GM21367 (cell line): ENCODE data around the gene SLC45A2.
"Not testable (repeated sequence)": the region's sequence is repeated elsewhere in the genome, so short reads cannot be mapped to it uniquely, and the experiment has no call there.

ENCODE experiments used
- ATAC-seq: cut with Tn5 transposase; IDR thresholded peaks from one replicate; pipeline ENCODE4 v1.9.1; 2021; ENCODE audit not compliant: unreplicated experiment

Gene SLC45A2

GRCh38 chr5:33929925-33930690 is 54.4 kb downstream of the SLC45A2 start:
- no peak for ATAC-seq

- ATAC-seq = no peak
Measured at GRCh38 chr5:33928283-33928682, 56.2 kb downstream of the SLC45A2 start.

- no peak for ATAC-seq
Measured at GRCh38 chr5:33927685-33928084, 56.8 kb downstream of the SLC45A2 start.

GRCh38 chr5:33925278-33925677 is 59.2 kb downstream of the SLC45A2 start:
- no peak for ATAC-seq

GRCh38 chr5:33921002-33921401 is 63.5 kb downstream of the SLC45A2 start:
- no peak for ATAC-seq

DNA sequence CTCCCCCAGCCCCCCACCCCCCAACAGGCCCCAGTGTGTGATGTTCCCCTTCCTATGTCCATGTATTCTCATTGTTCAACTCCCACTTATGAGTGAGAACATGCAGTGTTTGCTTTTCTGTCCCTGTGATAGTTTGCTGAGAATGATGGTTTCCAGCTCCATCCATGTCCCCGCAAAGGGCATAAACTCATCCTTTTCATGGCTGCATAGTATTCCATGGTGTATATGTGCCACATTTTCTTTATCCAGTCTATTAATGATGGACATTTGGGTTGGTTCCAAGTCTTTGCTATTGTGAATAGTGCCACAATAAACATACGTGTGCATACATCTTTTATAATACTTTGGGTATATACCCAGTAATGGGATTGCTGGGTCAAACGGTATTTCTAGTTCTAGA is 69.6 kb downstream of the SLC45A2 start:
- ATAC-seq = not testable (repeated sequence)

GRCh38 chr5:33906248-33906647 is 78.2 kb downstream of the SLC45A2 start:
- not testable (repeated sequence) for ATAC-seq

DNA sequence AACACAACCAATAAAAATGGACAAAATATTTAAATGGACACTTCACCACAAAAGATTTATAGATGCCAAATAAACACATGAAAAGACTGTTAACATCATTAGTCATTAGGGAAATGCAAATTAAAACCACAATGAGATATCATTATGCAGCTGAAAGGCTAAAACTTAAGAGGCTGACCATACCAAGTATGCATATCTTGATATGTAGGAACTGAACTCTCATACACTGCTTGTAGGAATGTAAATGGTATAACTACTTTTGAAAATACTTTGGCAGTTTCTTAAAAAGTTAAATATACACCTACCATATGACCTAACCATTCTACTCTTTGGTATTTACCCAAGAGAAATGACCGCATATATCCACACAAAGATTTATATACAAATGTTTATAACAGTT is 79.1 kb downstream of the SLC45A2 start:
- ATAC-seq = no peak

- no peak for ATAC-seq
Measured at GRCh38 chr5:33903118-33903517, 81.4 kb downstream of the SLC45A2 start.

DNA sequence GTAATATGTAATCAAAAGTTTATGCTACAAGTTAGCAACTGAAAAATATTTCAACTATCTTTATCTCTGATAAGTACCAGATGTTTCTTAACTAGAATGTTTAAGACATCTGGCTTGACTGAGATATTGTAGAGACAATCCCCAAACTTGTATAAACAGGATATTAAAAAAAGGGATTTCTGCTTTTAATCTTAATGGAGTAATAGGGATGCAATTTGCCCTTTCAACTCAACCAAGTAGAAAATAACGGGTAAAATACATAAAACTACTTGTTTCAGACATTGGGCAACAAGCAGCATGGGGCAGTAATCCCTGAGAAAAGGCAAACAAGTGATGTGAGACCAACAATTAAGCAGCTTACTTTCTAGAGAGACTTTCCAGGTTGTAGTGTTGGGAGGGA is 83.3 kb downstream of the SLC45A2 start:
- no peak for ATAC-seq
